H1 (cell line): Measurements from ENCODE around the gene BCL2L11. TPM values are rescaled to one million over a fixed set of nuclear protein-coding genes. Genes with fewer than 3 reads are reported as not detected.

Experiments
- FOSL1 ChIP-seq: IDR thresholded peaks from 2 replicates; pipeline ENCODE4 v1.6.1; 2011; ENCODE audit warnings: mild to moderate bottlenecking, low read depth, low read length, moderate library complexity; ENCODE audit not compliant: insufficient read depth
- POU5F1 ChIP-seq: IDR thresholded peaks from 2 replicates; pipeline ENCODE4 v1.6.1; 2011; ENCODE audit warnings: low read depth, mild to moderate bottlenecking, low read length, moderate library complexity
- SIN3A ChIP-seq, 2 experiments: IDR thresholded peaks in 1 of 2; conservative IDR thresholded peaks in 1 of 2; 2 replicates each; pipeline ENCODE4 v1.6.1; 2011 to 2012; ENCODE audit warnings: low read length in 2 of 2, improper control_type of control experiment in 1 of 2, low read depth in 1 of 2, mild to moderate bottlenecking in 1 of 2
- polyA plus RNA-seq, 7 experiments: library from polyadenylated mRNA; depleted of rRNA in 3 of 7; stranded (reverse) in 5 of 7; unstranded in 2 of 7; fragments of >200 nt in 5 of 7; fragments of 200-250 nt in 2 of 7; gene quantifications; 1 replicate in 5 of 7; 2 replicates in 1 of 7; 4 replicates in 1 of 7; pipeline versions ENCODE4 v1.2.1 to v1.2.3, GENCODE V29; 2011 to 2013; ENCODE audit warnings: missing spikeins in 2 of 7, mixed read lengths in 2 of 7
- total RNA-seq: library from RNA; stranded (reverse); fragmentation: NEBNext Ultra II Directional; extraction: Animal tissue kit (Norgen Biotek cat#: 25700); gene quantifications from 2 replicates; pipeline ENCODE4 v1.2.1, GENCODE V29; 2021

The BCL2L11 gene
- total and polyA plus RNA-seq, 2 of the 8 experiments (the other 6 are each of a cell fraction or from before 2014, with no cell fraction given), result 7.5 to 22.9 TPM

DNA sequence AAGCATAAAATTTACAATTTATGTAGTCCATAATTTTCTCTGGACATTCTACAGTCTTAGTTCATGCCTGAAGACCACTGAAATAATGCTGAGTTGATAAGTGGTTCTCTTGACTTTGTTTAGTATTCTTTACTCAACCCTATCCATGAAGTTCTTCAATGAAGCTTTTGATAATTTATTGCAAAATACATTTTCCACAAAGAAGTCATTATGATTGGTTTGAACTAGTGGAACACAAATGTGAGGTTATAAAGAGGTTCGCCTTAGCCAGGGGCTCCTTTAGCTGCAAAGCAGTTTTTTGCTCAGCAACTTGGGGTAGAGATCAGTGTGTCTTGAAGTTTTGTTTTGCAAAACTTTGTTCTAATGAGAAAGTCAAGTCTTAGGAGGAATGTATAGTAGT lies 5.9 kb downstream of the BCL2L11 start (continued):
- no peak for TF ChIP-seq FOSL1
- no peak for TF ChIP-seq SIN3A (conservative IDR thresholded peaks at IDR 0.05 in 1 of 2, IDR thresholded peaks at IDR 0.05 in 1 of 2; ENCODE audit: low read depth in 1 of 2, low read length in 2 of 2)
- TF ChIP-seq POU5F1, result no peak
